Measurements from ENCODE around the gene EDEM2. TPM values are rescaled to one million over a fixed set of nuclear protein-coding genes. Genes with fewer than 3 reads are reported as not detected.
"Not testable (repeated sequence)": the region's sequence is repeated elsewhere in the genome, so short reads cannot be mapped to it uniquely, and the experiment has no call there.

Gene EDEM2
- total RNA-seq, 1 donor from 2014 or later = 29.0 TPM

GRCh38 chr20:35171438-35171752 is 24.3 kb upstream of the EDEM2 start:
- intact Hi-C loops (cut with micrococcal nuclease) = no loop called here

- intact Hi-C loops (cut with micrococcal nuclease) = not testable (repeated sequence)
Measured at GRCh38 chr20:35168701-35169409, 21.7 kb upstream of the EDEM2 start.

- intact Hi-C loops (cut with micrococcal nuclease) = no loop called here
Measured at GRCh38 chr20:35167787-35168186, 20.7 kb upstream of the EDEM2 start.

- intact Hi-C loops (cut with micrococcal nuclease) = no loop called here
Measured at GRCh38 chr20:35166242-35166830, 19.2 kb upstream of the EDEM2 start.

GRCh38 chr20:35165221-35166185 is 18.4 kb upstream of the EDEM2 start:
- intact Hi-C loops (cut with micrococcal nuclease) = no loop called here

GRCh38 chr20:35164531-35164930 is 17.4 kb upstream of the EDEM2 start:
- intact Hi-C loops (cut with micrococcal nuclease) = not testable (repeated sequence)

- intact Hi-C loops (cut with micrococcal nuclease) = not testable (repeated sequence)
Measured at GRCh38 chr20:35160341-35160740, 13.2 kb upstream of the EDEM2 start.

GRCh38 chr20:35156978-35157377 is 9.8 kb upstream of the EDEM2 start:
- intact Hi-C loops (cut with micrococcal nuclease) = no loop called here

- intact Hi-C loops (cut with micrococcal nuclease) = no loop called here
Measured at GRCh38 chr20:35155936-35156335, 8.8 kb upstream of the EDEM2 start.

- intact Hi-C loops (cut with micrococcal nuclease) = no loop called here
Measured at GRCh38 chr20:35151736-35152135, 4.6 kb upstream of the EDEM2 start.

GRCh38 chr20:35150846-35151579 is 3.9 kb upstream of the EDEM2 start:
- intact Hi-C loops (cut with micrococcal nuclease) = no loop called here

- intact Hi-C loops (cut with micrococcal nuclease) = loop anchor here (2.0 kb wide), 3 partner anchors 55 to 273 kb away; partner anchors contain the start of gene TRPC4AP
Measured at GRCh38 chr20:35147575-35148071, 487 bp upstream of the EDEM2 start.

GRCh38 chr20:35146299-35146919 is 727 bp downstream of the EDEM2 start:
- intact Hi-C loops (cut with micrococcal nuclease) = loop anchor here (2.0 kb wide), 3 partner anchors 54 to 272 kb away; partner anchors contain the start of gene TRPC4AP

- intact Hi-C loops (cut with micrococcal nuclease) = loop anchor here (1.0 kb wide), 3 partner anchors 49 to 302 kb away; no protein-coding TSS in a partner anchor
Measured at GRCh38 chr20:35145141-35145564, 2.0 kb downstream of the EDEM2 start.

- intact Hi-C loops (cut with micrococcal nuclease) = loop anchor here (1.0 kb wide), 3 partner anchors 48 to 303 kb away; no protein-coding TSS in a partner anchor
Measured at GRCh38 chr20:35144694-35145093, 2.4 kb downstream of the EDEM2 start.

- intact Hi-C loops (cut with micrococcal nuclease) = no loop called here
Measured at GRCh38 chr20:35135867-35136586, 11.1 kb downstream of the EDEM2 start.

GRCh38 chr20:35134880-35135279 is 12.3 kb downstream of the EDEM2 start:
- intact Hi-C loops (cut with micrococcal nuclease) = no loop called here

- intact Hi-C loops (cut with micrococcal nuclease) = no loop called here
Measured at GRCh38 chr20:35134472-35134871, 12.7 kb downstream of the EDEM2 start.

- intact Hi-C loops (cut with micrococcal nuclease) = no loop called here
Measured at GRCh38 chr20:35133735-35134134, 13.4 kb downstream of the EDEM2 start.

- intact Hi-C loops (cut with micrococcal nuclease) = no loop called here
Measured at GRCh38 chr20:35133031-35133430, 14.1 kb downstream of the EDEM2 start.

All from T-helper 2 cell treated with Interferon-gamma antibody and Interleukin-4, amounts not matched to agents 100 ng/mL and 5 ng/mL, for 36 hours (primary cell).